ENCODE measurements around the gene GAL. TPM values are rescaled to one million over a fixed set of nuclear protein-coding genes. Genes with fewer than 3 reads are reported as not detected.

The GAL gene
- polyA plus RNA-seq, 4 donors: 0.17 to 0.65 (median 0.19) TPM

DNA sequence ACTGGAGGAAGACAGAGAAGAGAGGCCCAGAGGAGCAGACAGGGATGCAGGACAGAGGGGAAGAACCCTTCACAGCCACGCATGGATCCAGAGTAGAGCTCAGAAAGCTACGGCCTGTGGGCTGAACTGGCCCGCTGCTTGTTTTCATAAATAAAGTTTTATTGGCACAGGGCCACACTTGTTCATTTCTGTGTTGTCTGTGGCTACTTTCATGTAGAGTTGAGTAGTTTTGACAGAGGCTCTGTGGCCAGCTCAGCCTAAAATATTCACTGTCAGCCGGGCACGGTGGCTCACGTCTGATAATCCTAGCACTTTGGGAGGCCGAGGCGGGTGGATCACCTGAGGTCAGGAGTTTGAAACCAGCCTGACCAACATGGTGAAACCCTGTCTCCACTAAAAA, 26.2 kb upstream of the GAL start:
- no peak for DNase-seq (ENCODE audit: low read depth in 4 of 4, low spot score in 2 of 4)

DNA sequence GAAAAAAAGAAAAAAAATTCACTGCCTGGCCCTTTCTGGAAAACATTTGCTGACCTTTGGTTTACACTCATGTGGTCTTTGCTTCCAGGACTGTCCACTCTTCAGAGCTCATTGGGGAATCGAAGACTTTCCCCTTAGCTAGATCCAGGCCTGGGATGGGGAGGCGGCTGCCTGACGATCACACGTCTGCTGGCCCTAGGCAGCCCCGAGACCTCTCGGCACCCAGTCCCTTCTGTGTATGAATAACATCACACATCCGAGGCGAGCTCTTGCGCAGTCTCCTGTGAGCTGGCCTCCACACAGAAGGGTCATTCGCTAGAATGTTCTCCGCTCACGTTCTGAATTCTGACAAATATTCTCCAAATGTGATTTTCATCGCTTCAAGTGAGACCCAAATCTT, 25.7 kb upstream of the GAL start:
- DNase-seq (ENCODE audit: low read depth in 4 of 4, low spot score in 2 of 4): no peak

DNA sequence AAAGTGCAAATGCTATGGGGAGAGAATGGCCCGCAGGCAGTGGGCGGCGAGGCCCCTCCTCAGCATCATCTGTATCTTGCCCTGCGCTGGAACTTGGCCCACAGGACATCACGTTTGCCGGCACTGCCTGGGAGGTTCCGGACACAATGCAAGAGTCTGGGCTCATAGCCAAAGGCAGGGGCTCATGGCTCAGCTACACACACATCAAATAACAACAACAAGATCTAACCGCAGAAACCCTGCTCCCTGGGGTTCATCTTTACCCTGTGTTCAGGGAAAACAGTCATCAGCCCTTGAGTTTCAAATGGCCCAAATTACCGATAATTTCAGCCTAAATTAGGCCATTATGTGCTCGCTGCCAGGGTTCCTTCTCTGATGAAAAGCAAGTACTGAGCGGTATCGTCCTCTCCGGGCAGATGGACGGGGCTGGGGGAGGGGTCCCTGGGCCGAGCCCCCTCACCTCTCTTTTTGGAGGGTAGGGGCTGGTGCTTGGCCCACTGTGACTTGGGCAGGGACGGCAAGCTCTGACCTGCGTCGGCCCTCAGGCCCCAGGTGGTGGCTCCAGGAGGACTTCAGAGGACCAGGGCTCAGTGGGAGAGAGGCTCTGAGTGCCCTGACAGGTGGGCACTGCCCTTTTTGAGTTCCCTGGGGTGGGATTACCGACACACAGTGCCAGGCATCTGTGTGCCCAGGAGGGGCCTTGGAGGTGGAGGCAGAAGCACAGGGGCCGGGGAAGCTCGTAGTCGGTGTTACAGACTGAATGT, 25.0 kb upstream of the GAL start:
- peak in 3 of 4 donors; percentile 26 to 32 (median 30) for DNase-seq (ENCODE audit: low read depth in 4 of 4, low spot score in 2 of 4)

DNA sequence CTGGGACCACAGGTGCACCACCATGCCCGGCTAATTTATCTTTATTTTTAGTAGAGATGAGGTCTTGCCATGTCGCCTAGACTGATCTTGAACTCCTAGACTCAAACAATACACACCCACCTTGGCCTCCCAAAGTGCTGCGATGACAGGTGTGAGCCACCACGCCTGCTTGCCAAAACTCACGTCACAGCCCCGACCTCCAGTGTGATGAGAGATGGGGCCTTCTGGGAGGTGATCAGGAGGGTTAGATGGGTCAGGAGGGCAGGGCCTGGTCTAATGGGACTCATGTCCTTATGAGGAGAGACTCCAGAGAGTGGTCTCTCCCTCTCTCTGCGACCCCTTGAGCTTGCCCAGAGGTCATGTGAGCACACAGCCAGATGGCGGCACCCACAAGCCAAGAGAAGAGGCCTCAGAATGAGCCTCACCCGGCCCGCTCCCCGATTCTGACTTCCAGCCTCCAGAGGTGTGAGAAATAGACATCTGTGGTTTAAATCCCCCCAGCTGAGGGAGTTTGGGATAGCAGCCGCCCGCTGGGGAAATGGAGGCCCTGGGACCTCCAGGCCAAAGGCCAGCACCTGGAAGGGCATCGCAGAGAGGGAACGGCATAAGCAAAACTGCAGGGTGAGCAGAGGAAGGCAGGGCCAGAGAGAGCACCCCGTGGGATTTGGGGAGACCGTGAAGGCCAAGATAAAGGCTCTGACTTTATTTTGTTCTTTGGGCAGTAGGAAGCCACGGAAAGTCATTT, 24.1 kb upstream of the GAL start:
- DNase-seq (ENCODE audit: low read depth in 4 of 4, low spot score in 2 of 4): no peak

DNA sequence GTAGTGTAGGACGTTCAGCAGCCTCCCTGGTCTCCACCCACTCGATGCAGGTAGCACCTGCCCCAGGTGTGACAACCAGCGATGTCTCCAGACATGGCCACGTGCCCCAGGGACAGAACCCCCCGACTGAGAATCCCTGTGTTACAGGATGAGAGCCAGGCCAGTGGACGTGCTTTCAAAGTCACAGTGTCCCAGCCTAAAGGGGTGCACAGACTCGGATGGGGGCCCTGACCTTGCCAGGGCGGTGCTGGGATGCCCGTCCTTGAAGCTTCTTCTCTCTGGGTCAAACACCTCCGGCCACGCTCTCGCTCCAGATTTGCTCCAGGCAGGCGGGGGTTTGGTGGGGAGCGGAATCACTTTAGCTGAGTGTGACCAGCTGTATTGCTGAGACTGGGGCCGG, 23.3 kb upstream of the GAL start:
- DNase-seq (ENCODE audit: low read depth in 4 of 4, low spot score in 2 of 4): no peak

DNA sequence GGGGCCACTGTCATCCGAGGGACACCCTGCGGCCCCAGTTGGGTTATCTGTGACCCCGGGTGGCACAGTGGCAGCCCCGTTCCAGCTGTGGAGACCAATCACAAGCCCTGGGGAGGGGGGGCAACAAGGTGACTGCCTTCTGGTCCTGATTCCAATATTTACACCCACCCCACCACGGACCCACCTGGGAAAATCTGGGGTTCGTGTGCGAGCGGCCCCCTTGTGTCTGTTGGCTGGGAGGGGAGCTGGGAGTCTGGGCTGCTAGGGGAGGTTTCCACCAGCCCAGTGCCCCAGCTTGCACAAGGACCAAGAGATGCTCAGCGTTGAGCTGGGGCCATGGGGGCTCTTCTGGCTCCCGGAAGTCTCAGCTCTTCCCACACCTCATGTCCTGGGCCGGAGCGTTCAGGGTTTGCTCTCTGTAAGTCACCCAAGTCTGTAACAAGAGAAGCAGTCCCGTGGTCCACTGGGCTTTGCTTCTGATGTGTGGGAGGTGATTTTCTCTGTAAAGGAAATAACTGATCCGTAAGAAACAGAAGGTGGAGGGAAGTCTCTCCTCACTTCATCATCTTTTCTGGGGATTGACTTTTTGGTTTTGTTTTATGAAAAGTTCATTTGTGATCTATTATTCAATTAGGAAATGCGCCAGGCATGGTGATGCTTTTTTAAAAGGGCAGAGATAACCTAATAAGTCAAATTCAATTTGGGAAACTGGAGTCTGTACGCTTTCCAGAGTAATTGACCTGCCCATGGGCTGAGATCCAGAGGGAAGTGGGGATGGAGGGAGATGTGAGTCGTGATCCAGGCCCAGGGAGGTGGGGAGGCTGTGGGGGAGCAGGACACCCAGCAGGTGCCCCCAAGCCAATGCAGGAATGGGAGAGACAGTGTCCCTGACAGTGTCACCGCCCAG, 22.4 kb upstream of the GAL start:
- DNase-seq (ENCODE audit: low read depth in 4 of 4, low spot score in 2 of 4): no peak

DNA sequence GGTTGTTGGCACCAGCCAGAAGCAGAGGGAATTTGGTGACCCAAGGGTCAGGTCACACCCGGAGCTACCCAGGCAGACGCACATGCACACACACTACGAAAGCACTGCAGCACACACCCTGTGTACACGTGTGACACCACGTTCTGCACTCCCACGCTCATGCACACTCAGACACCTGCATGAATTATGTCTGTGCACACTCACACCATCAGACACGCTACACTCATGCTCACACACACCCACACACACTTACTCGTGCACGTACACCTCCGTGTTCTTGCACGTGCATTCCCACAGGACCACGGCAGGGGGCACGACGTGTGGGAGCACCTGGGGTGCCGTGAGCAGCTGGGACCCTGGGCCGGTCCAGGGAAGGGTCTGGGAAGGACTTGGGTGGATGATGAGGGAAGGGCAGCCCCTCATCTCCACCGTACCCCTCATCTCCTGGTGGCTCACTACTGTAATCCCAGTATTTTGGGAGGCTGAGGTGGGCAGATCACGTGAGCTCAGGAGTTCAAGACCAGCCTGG, 20.8 kb upstream of the GAL start:
- DNase-seq (ENCODE audit: low read depth in 4 of 4, low spot score in 2 of 4): no peak

DNA sequence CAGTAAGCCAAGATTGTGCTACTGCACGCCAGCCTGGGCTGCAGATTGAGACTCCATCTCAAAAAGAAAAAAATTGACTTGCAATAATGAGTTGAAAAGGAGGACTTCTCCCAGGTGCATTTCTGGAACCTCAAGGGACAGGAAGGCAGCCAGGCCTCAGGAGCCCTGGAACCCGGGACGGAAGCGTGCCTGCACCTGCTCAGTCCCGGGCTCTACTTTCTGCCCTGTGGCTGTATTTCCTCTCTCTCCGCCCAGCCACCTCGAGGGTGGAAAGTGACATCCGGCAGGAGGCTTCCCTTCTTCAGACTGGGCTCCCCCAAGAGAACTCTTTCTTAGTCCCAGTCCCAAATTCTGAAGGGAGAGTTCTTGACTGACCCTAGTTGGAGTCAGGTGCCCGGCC, 20.2 kb upstream of the GAL start:
- no peak for DNase-seq (ENCODE audit: low read depth in 4 of 4, low spot score in 2 of 4)

DNA sequence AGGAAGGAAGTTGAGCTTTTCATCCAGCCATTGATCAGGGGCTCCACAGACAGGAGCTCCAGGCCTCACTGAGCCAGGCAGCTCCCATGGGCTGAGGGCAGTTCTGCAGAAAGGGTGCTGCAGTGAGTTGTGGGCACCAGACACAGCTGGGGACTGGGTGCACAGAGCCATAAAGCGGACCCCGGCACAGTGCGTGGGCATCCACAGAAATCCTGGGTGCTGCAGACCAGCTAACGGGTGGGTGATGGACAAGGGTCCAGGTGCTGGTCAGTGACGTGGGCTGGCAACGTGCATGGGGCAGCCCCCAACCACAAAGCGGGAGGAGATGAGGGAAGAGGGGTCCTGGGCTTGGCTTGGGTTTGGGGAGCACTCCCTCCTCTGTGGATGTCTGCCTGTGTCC, 19.4 kb upstream of the GAL start:
- no peak for DNase-seq (ENCODE audit: low read depth in 4 of 4, low spot score in 2 of 4)

DNA sequence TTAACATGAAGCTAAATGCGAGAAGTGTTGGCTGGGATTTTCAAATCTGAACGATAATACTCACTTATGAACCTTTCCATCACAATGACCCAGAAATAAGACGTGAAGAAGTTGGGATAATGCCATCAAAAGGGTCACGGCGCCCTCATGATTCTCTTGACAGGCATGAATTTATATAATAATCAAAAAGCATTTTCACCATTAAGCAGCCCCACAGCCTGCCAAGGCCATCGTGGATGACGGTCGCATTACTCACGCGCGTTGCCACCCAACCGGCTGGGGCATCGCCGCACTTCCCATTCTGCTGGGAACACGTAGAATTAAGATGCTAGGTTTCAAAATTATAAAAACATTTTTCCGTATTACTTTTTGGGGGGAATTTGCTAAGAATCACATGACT, 18.9 kb upstream of the GAL start:
- no peak for DNase-seq (ENCODE audit: low read depth in 4 of 4, low spot score in 2 of 4)

DNA sequence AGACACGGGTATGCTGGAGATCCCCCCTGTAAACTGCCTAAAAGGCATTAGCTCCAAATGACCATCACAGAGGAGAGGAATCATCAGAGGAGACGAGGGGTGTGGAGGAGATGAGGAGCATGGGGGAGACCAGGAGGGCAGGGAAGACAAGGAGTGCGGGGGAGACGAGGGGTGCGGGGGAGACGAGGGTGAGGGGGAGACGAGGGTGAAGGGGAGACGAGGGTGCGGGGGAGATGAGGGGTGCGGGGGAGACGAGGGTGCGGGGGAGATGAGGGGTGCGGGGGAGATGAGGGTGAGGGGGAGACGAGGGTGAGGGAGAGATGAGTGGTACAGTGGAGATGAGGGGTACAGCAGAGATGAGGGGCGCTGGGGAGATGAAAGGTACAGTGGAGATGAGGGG, 17.5 kb upstream of the GAL start:
- DNase-seq (ENCODE audit: low read depth in 4 of 4, low spot score in 2 of 4): no peak

DNA sequence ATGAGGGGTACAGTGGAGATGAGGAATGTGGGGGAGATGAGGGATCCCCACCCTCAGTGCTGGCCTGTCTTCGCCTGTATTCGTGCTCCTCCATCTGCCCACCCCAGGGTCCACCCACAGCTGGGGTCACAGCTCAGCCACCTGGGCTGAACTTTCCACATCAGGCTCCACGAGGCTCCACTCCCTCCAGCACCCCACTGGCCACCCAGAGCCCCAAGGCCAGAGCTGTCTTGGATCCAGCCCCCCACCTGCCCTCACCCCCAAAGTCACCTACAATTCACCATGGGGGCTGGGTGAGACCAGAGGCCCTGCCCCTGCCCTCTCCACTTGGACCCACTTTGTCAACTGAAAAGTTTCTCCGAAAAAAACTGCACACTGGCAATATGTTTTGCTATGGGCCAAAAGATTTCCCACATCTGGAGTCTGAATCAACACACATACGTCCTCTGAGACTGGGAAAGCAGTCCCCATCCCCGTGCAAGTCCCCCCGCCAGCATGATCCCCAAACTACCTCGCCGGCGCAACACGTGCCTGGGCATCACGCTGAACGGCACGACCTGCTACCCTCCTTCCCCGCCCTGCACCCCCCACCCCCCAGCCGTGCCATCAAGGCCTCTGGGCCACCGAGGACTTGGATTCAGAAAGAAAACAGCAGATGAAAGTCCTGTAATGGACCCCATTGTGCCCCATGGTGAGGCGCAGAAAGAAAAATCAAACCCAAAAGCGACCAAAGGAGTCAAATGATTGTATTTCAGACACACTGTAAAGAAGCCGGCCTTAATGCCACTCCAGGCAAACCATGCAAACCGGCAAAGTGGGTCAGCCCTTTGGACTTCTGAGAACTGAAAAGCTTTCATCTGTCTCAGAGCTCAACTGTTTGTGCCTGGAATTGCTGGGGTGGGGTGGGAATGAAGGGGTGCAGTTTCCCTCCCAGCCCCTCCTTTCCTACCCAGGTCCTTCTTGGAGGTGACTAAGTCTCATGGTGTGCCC, 16.5 kb upstream of the GAL start:
- DNase-seq (ENCODE audit: low read depth in 4 of 4, low spot score in 2 of 4): no peak

DNA sequence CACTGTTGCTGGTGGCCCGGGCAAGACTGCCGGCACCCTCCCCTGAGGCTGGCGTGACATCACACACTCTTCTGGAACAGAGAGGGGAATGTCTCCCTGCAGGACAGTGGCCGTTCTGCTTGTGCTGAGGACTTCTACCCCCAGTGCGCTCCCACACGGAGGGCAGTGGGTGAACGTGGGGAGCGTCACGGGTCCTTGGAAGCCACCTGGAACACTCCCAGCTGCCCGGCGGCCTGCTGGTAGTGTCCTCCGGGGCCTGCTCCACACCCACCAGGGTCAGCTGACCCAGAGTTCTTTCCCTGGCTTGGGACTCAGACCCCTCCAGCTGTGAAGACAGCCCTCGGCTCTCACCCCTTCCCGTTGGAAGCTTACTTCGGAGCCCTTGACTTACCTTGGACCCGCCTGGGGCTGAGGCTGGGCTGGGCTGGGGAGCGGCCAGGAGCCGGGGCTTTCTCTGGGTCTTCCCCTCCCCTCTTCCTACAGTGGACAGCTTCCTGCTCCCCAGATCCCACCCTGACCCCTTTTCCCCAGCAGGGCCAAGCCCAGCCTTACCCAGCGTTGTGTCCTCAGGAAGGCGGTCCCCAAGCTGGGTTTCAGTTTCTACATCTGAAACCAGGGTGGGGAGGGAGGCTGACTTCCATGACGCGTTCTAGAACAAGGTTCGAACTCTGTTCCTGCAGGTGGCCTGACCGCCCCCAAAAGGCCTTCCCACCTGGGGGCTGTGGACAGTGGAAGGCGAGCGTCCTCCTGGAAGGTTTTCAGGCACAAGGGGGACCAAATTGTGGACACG, 14.8 kb upstream of the GAL start:
- no peak for DNase-seq (ENCODE audit: low read depth in 4 of 4, low spot score in 2 of 4)

DNA sequence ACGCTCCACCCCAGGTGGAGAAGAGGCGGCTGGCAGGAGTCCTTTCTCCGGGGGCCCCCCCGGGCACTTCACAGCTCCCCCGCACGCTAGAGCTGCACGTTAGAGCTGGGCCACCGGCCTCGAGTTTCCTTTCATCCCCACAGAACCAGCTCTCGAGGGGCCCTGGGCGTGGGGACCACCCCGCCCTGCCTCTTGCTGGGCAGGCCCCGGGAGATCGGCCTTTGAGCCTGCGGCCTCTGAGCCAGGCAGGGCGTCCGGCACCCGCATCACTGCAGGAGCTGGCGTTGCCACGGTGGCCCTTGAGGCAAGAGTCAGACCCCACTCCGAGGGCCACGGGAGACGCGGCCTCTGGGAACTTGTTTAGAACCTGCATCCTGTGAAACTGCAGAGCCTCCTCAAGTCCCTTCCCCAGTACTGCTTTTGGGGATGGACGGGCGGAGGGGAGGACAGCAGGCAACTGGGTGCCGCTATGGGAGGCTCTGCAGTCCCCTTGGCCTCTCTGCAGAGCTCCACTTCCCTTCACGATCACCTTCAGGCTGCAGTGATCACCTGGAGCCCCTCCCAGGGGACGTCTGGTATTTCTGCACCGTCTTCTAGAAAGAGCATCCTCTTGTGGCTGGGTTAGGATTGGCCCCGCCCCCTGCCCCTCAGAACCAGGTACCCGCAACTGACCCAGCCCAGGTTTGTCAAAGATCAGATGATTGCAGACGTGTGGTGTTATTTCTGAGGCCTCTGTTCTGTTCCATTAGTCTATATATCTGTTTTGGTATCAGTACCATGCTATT, 13.9 kb upstream of the GAL start:
- no peak for DNase-seq (ENCODE audit: low read depth in 4 of 4, low spot score in 2 of 4)

DNA sequence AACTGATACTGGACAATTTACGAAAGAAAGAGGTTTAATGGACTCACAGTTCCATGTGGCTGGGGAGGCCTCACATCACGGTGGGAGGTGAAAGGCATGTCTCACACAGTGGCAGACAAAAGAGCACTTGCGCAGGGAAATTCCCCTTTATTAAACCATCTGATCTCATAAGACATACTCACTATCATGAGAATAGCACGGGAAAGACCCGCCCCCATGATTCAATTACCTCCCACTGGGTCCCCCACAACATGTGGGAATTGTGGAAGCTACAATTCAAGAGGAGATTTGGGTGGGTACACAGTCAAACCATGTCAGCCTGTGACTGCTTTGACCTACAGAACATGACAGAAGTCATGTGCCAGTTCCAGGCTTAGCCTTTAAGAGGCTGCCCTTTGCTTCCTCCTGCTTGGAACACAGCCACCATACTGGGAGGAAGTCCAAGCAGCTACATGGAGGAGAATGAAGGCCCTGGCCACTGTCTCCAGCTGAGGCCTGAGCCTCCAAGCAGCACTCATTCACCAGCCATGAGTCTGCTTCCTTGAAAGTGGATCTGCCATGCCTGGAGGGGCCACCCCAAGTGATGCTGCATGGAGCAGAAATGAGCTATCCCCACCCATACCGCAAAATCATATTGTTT, 10.9 kb upstream of the GAL start:
- DNase-seq (ENCODE audit: low read depth in 4 of 4, low spot score in 2 of 4): no peak

DNA sequence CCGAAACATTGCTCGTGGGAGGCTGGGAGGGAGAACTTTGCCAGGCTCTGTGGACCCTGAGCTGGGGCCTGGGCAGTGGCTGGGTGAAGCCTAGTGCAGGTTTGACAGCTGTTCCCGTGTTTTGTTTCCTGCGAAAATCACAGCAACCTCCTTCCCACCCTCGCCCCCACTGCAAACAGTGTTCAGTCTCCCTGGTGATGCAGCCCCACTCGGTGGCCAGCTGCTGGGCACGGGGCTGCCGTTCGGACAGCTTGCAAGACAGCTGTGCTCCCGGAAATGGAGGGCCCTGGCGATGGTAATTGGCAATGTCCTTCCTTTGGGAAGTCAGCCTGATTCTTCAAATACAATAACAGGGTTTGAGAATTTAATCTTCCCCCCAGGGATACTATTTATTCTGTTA, 10.4 kb upstream of the GAL start:
- no peak for DNase-seq (ENCODE audit: low read depth in 4 of 4, low spot score in 2 of 4)

DNA sequence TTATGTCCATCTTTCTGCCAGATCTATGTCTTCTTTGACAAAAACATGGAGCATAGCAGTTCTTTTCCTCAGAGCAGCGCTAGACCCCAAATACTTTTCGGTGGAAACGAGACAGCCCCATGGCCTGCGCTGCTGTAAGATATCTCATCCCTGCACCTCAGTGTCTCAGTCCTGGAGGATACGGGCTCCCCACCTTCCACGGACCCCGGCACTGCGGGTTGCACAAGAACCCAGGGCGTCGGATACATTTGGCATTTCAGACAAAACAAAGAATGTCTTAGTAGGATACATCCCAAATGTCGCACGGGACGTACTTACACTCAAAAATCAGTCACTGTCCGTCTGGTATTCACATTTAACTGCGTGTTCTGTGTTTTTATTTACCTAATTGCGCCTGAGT, 9.9 kb upstream of the GAL start:
- no peak for DNase-seq (ENCODE audit: low read depth in 4 of 4, low spot score in 2 of 4)

DNA sequence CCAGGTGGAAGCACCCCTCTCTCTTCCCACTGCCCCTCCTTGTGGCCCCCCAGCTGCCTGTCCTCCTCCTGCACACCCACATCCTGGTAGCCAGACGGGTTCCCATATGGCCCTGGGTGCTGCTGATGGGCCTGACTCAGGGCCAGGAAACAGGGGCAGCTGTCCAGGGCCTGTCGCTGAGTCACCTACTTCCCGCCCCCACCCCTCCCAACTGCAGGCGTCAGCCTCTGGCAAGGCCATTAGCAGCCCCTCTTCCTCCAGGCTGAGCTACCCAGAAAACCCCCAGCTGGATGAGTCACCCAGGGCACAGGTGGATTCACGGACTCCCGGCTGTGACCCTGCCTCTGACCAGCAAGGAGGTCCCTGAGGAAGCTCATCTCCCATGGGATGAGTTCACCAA, 6.9 kb upstream of the GAL start:
- no peak for DNase-seq (ENCODE audit: low read depth in 4 of 4, low spot score in 2 of 4)
